Endothelial cell of umbilical vein (primary cell): ENCODE data around the gene JMJD6. TPM values are rescaled to one million over a fixed set of nuclear protein-coding genes. Genes with fewer than 3 reads are reported as not detected.

Source experiments
- BruUV-seq: library from RNA; stranded (reverse); fragments of 400-500 nt; replicated peaks from 2 replicates; lab custom pipeline; 2021; lab: Mats Ljungman, UMichigan
- CTCF ChIA-PET: fragments of 300-600, 350-600 bp; sonication (Branson Sonifier 250); formaldehyde crosslinking; loops from one replicate; lab custom pipeline; 2021; ENCODE audit warnings: antibody characterized with exemption, inconsistent platforms; lab: Charles Lee
- POLR2A ChIA-PET: fragments of 300-600, 350-600 bp; sonication (Branson Sonifier 250); formaldehyde crosslinking; loops from one replicate; lab custom pipeline; 2021; ENCODE audit warnings: antibody characterized with exemption, inconsistent platforms; lab: Charles Lee
- DNase-seq: peaks from one replicate; pipeline ENCODE4 v3.0.0-alpha.2; 2011; ENCODE audit warnings: low read depth, low spot score
- FAIRE-seq: peaks from 2 replicates; lab custom pipeline; 2011; peaks lifted over from hg19 to GRCh38; lab: Jason Lieb, UNC
- H2AFZ ChIP-seq: 2 replicates; pipeline ENCODE4 v1.6.0; 2012; ENCODE audit warnings: low read depth, low read length, control low read depth, inconsistent platforms
- H3K27ac ChIP-seq: 2 replicates; pipeline ENCODE4 v1.5.1; 2011; ENCODE audit warnings: low read depth, mild to moderate bottlenecking, control low read depth, low read length, moderate library complexity; ENCODE audit not compliant: insufficient read depth
- H3K27me3 ChIP-seq, 2 experiments: 2 replicates each; pipeline versions ENCODE4 v1.6.0 to v1.6.1; 2011; ENCODE audit warnings: low read length in 2 of 2, mixed read lengths in 1 of 2; ENCODE audit not compliant: control insufficient read depth in 2 of 2, insufficient read depth in 2 of 2
- H3K36me3 ChIP-seq, 2 experiments: 2 replicates in 1 of 2; 3 replicates in 1 of 2; pipeline ENCODE4 v1.5.1; 2011; ENCODE audit warnings: low read length in 2 of 2, mild to moderate bottlenecking in 1 of 2, moderate library complexity in 1 of 2; ENCODE audit not compliant: control insufficient read depth in 2 of 2, insufficient read depth in 2 of 2; ENCODE audit errors: extremely low read depth in 1 of 2
- H3K4me1 ChIP-seq: 3 replicates; pipeline ENCODE4 v1.5.1; 2011; ENCODE audit warnings: mild to moderate bottlenecking, low read length; ENCODE audit not compliant: control insufficient read depth, insufficient read depth; ENCODE audit errors: extremely low read depth
- H3K4me2 ChIP-seq: 2 replicates; pipeline ENCODE4 v1.6.1; 2011; ENCODE audit warnings: low read length, control low read depth, mixed read lengths; ENCODE audit not compliant: insufficient read depth
- H3K4me3 ChIP-seq, 3 experiments: fragments of 200-600 bp in 1 of 3; sonication (generic), shearing (Covaris generic) in 1 of 3; replicated peaks in 1 of 3; 2 replicates each; pipeline ENCODE4 v1.5.1; 2011 to 2016; ENCODE audit warnings: control low read depth in 3 of 3, low read length in 3 of 3, mild to moderate bottlenecking in 2 of 3, inconsistent platforms in 1 of 3, low read depth in 1 of 3, moderate library complexity in 1 of 3; ENCODE audit not compliant: insufficient read depth in 1 of 3
- H3K79me2 ChIP-seq: 2 replicates; pipeline ENCODE4 v1.6.0; 2012; ENCODE audit warnings: low read length, inconsistent platforms; ENCODE audit not compliant: control insufficient read depth, insufficient read depth
- H3K9ac ChIP-seq: replicated peaks from 2 replicates; pipeline ENCODE3; 2011; ENCODE audit warnings: low read length, control low read depth; ENCODE audit not compliant: insufficient read depth; ENCODE audit errors: extremely low read depth
- H3K9me1 ChIP-seq: replicated peaks from 3 replicates; pipeline ENCODE4 v1.6.0; 2011; ENCODE audit warnings: mild to moderate bottlenecking, low read length; ENCODE audit not compliant: control insufficient read depth, insufficient read depth; ENCODE audit errors: extremely low read depth
- H3K9me3 ChIP-seq: replicated peaks from 2 replicates; pipeline ENCODE4 v1.5.1; 2012; ENCODE audit warnings: low read length, inconsistent platforms; ENCODE audit not compliant: control insufficient read depth, insufficient read depth
- H4K20me1 ChIP-seq: replicated peaks from 2 replicates; pipeline ENCODE3; 2011; ENCODE audit warnings: mild to moderate bottlenecking, low read length; ENCODE audit not compliant: control insufficient read depth, insufficient read depth; ENCODE audit errors: extremely low read depth
- EZH2 ChIP-seq: IDR thresholded peaks from 2 replicates; pipeline ENCODE4 v1.6.1; 2012; ENCODE audit warnings: borderline replicate concordance, low read depth, mild to moderate bottlenecking, moderate library complexity, low read length, inconsistent platforms; ENCODE audit not compliant: severe bottlenecking
- FOS ChIP-seq: IDR thresholded peaks from 2 replicates; pipeline ENCODE4 v1.6.1; 2011; ENCODE audit warnings: mild to moderate bottlenecking, low read length, moderate library complexity, borderline replicate concordance; ENCODE audit not compliant: insufficient read depth
- GATA2 ChIP-seq: IDR thresholded peaks from 2 replicates; pipeline ENCODE4 v1.7.0; 2011; ENCODE audit warnings: low read depth, mild to moderate bottlenecking, moderate library complexity, mixed read lengths, low read length; ENCODE audit not compliant: insufficient read length, insufficient read depth
- JUN ChIP-seq: IDR thresholded peaks from 2 replicates; pipeline ENCODE4 v1.6.1; 2011; ENCODE audit warnings: borderline replicate concordance, low read depth; ENCODE audit not compliant: insufficient read length, insufficient read depth
- MAX ChIP-seq: IDR thresholded peaks from 2 replicates; pipeline ENCODE4 v1.6.1; 2011; ENCODE audit not compliant: insufficient read depth, insufficient read length
- MYC ChIP-seq: IDR thresholded peaks from one replicate; pipeline ENCODE4 v1.6.1; 2011; ENCODE audit warnings: mild to moderate bottlenecking, low read depth, low read length
- POLR2A ChIP-seq: IDR thresholded peaks from 2 replicates; pipeline ENCODE4 v1.6.1; 2012; ENCODE audit warnings: low read depth, mild to moderate bottlenecking, control low read depth, low read length
- POLR2AphosphoS5 ChIP-seq: IDR thresholded peaks from 2 replicates; pipeline ENCODE4 v1.6.1; 2012; ENCODE audit warnings: low read depth, mild to moderate bottlenecking, control low read depth, low read length, moderate library complexity; ENCODE audit not compliant: insufficient read depth
- dilution Hi-C: fragments of 300-500 bp; cut with MboI; formaldehyde crosslinking; loops from one replicate; pipeline ENCODE4 v1.15.0; 2019; ENCODE audit warnings: low sequenced_read_pairs; ENCODE audit not compliant: extremely low pct_ligation_motif_present
- intact Hi-C: fragments of 100-400 bp; cut with micrococcal nuclease; formaldehyde crosslinking; loops from one replicate; pipeline ENCODE4 v1.10.0; 2022
- polyA plus RNA-seq, 4 experiments: library from polyadenylated mRNA; depleted of rRNA in 3 of 4; stranded (reverse) in 3 of 4; unstranded in 1 of 4; fragments of >200 nt; gene quantifications; 2 replicates each; pipeline versions ENCODE4 v1.2.1 to v1.2.3, GENCODE V29; 2011 to 2012; ENCODE audit warnings: missing spikeins in 1 of 4
- total RNA-seq: library from RNA; stranded (reverse); gene quantifications from 2 replicates; pipeline ENCODE4 v1.2.3, GENCODE V29; 2021
- TF ChIP-seq, protein P1 (sequence below), 2 donors: IDR thresholded peaks; 1 replicate in 1 of 2; 2 replicates in 1 of 2; pipeline ENCODE4 v1.5.1; 2011; ENCODE audit warnings: low read length in 2 of 2, mild to moderate bottlenecking in 2 of 2, moderate library complexity in 2 of 2, control low read depth in 1 of 2, inconsistent platforms in 1 of 2, low read depth in 1 of 2; ENCODE audit not compliant: insufficient read depth in 1 of 2; ENCODE audit errors: extremely low read depth in 1 of 2

The JMJD6 gene
- total and polyA plus RNA-seq, 2 donors (not counting 3 experiments of a cell fraction or from before 2014, with no cell fraction given): 19.8 to 36.6 TPM

DNA sequence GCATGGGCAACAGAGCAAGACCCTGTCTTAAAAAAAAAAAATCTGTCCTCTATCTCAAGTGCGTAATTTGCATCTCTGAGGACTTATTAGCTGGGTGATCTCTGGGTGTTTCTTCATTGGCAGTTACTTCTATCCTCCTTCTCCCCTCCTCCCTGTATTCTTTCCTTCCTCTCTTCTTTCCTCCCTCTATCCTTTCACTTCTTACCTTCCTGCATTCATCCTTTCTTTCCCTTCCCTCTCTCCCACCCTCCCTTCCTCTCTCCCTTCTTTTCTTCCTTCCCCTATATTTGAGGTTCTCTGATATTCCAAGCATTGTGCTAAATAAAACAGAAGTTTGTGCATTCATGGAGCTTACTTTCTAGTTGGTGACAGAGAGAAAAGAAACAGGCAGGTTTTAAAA lies 22.3 kb upstream of the JMJD6 start:
- dilution Hi-C loops (no loop called here), intact Hi-C loops (no loop called here)

More for the DNA sequence above, 22.3 kb upstream of the JMJD6 start:
- CTCF ChIA-PET: no interaction called here
- Histone ChIP-seq H3K27me3 (no peaks in the 10 kb centered on the region), H3K36me3 (peaks cover 2 to 6% of the 10 kb centered on the region in 2 experiments), H3K79me2 (no peaks in the 10 kb centered on the region), H3K4me2 (no peak overlapping the region), H3K4me3 (no peak overlapping the region), H2AFZ (no peak overlapping the region), H3K9ac (no peak overlapping the region), H4K20me1 (no peaks in the 10 kb centered on the region), H3K9me1 (no peaks in the 10 kb centered on the region), H3K27ac (no peak overlapping the region), H3K4me1 (no peaks in the 10 kb centered on the region), H3K9me3 (no peaks in the 10 kb centered on the region)
- no TSS peak for BruUV-seq
- FAIRE-seq (no peak), DNase-seq (no peak)
- TF ChIP-seq, protein P1, sequence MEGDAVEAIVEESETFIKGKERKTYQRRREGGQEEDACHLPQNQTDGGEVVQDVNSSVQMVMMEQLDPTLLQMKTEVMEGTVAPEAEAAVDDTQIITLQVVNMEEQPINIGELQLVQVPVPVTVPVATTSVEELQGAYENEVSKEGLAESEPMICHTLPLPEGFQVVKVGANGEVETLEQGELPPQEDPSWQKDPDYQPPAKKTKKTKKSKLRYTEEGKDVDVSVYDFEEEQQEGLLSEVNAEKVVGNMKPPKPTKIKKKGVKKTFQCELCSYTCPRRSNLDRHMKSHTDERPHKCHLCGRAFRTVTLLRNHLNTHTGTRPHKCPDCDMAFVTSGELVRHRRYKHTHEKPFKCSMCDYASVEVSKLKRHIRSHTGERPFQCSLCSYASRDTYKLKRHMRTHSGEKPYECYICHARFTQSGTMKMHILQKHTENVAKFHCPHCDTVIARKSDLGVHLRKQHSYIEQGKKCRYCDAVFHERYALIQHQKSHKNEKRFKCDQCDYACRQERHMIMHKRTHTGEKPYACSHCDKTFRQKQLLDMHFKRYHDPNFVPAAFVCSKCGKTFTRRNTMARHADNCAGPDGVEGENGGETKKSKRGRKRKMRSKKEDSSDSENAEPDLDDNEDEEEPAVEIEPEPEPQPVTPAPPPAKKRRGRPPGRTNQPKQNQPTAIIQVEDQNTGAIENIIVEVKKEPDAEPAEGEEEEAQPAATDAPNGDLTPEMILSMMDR (IDR thresholded peaks at IDR 0.05; ENCODE audit: extremely low read depth in 1 of 2, insufficient read depth in 1 of 2, low read depth in 1 of 2, low read length in 2 of 2): no peak
- TF ChIP-seq POLR2AphosphoS5 (no peak), MYC (no peak), JUN (no peak), POLR2A (no peak), MAX (no peak), GATA2 (no peak), EZH2 (no peak), FOS (no peak)
- POLR2A ChIA-PET: no interaction called here
